Muscle of leg (tissue), 11 donors: ENCODE results near the gene CEP85L. TPM values are rescaled to one million over a fixed set of nuclear protein-coding genes. Genes with fewer than 3 reads are reported as not detected.

ENCODE experiments used
- DNase-seq: peaks from one replicate; pipeline ENCODE4 v3.0.0; 2013
- H3K27ac ChIP-seq: one replicate; pipeline ENCODE4 v1.5.1; 2013; ENCODE audit warnings: mild to moderate bottlenecking, low read length, control low read depth
- H3K27me3 ChIP-seq: one replicate; pipeline ENCODE4 v1.6.1; 2013; ENCODE audit warnings: low read length; ENCODE audit not compliant: control insufficient read depth, insufficient read depth
- H3K36me3 ChIP-seq: one replicate; pipeline ENCODE4 v1.6.1; 2013; ENCODE audit warnings: low read length; ENCODE audit not compliant: control insufficient read depth, insufficient read depth
- H3K4me1 ChIP-seq: one replicate; pipeline ENCODE4 v1.6.1; 2013; ENCODE audit warnings: low read length; ENCODE audit not compliant: control insufficient read depth, insufficient read depth
- H3K4me3 ChIP-seq: one replicate; pipeline ENCODE4 v1.5.1; 2013; ENCODE audit warnings: low read length, control low read depth
- H3K9me3 ChIP-seq: replicated peaks from 2 replicates; pipeline ENCODE4 v1.6.1; 2013; ENCODE audit warnings: low read depth, low read length; ENCODE audit not compliant: control insufficient read depth
- WGBS: methylation state at CpG from one replicate; pipeline ENCODE4 v1.1.5; 2013; ENCODE audit warnings: missing lambda C conversion rate; ENCODE audit not compliant: insufficient coverage; 5-methylcytosine and 5-hydroxymethylcytosine counted together
- polyA plus RNA-seq, 8 donors: library from polyadenylated mRNA; unstranded; fragments of 120-200 nt; gene quantifications; one replicate each; pipeline versions ENCODE4 v1.2.1 to v1.2.3, GENCODE V29; 2013; ENCODE audit warnings: inconsistent platforms in 1 of 8, low replicate concordance in 1 of 8; ENCODE audit not compliant: insufficient read length in 8 of 8, insufficient read depth in 1 of 8
- total RNA-seq: library from RNA; stranded (reverse); fragments of 120-200 nt; gene quantifications from one replicate; pipeline ENCODE4 v1.2.4, GENCODE V29; 2013

The CEP85L gene
- total and polyA plus RNA-seq, 9 donors = 12.2 to 41.9 (median 14.7) TPM

DNA sequence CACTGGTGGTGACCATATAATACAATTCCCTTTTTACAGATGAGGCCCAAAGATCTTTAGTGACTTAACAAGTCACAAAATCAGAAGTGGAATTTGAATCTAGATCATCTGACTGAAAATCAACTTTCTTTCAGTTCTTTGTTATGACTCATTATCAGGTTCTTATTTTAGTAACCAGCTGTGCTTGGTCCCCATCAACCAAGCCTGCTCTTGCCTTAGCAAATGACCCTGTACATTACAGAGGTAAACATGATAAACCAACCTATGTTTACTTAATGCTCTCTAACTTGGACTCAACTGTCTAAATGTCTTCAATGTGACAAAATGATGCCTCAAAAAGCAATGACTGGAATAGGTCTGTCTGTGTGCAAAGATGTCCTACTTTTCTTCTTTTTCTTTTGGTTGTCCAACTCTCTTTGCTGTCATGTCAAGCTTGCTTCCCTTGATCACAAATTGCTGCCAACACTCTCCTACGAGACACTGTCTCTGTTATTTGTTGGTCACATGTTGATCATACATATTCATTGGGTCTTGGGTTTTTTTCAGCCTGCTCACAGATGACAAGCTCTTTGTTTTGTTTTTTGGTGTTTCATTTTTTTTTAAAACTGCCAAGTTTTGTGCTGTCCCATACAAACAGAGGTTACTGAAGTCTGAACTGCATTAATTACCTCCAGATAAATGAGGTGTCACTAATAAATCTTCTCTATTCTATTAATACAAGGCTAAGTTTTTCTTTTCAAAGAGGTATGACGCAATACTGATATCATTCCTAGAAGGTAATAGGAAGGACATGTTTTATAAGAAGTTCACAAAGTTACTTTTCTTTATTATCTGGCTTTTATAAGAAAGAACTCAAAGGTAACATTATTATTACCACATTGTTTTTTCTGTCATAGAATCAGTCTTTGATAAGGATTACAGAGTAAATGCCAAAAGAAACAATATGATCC lies 165.5 kb downstream of the CEP85L start:
- Histone ChIP-seq H3K36me3 (peaks cover 18% of the 10 kb centered on the region), H3K4me3 (no peak overlapping the region), H3K27me3 (no peaks in the 10 kb centered on the region), H3K4me1 (no peaks in the 10 kb centered on the region), H3K9me3 (peaks cover 13% of the 10 kb centered on the region), H3K27ac (no peak overlapping the region)
- no peak for DNase-seq
- no CpG with 5 or more reads among the region's 2 CpGs for WGBS

DNA sequence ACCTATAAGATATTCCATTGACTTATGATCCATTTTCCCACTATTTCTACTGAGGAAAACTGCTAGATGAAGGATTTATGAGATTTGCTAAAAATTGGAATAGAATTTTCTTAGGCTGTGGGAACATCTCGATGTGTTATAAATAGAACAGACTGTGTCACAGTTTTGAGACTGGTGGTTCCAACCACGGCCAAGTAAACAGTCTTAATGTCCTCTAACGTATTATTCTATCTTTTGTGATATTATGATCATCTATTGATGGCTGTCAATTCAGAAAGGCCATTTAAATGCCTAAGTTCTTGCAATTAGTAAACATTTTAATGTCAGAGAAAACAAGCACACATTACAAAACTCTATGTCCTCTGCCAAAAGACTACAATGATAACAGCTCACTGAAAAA lies 174.8 kb downstream of the CEP85L start:
- no peak for DNase-seq
- H3K36me3 ChIP-seq = peaks cover 10% of the 10 kb centered on the region
- H3K27ac ChIP-seq = no peak overlapping the region
- no peaks in the 10 kb centered on the region for H3K9me3 ChIP-seq
- H3K27me3 ChIP-seq = no peaks in the 10 kb centered on the region
- no peak overlapping the region for H3K4me3 ChIP-seq
- no peaks in the 10 kb centered on the region for H3K4me1 ChIP-seq
- no CpG with 5 or more reads among the region's 3 CpGs for WGBS

DNA sequence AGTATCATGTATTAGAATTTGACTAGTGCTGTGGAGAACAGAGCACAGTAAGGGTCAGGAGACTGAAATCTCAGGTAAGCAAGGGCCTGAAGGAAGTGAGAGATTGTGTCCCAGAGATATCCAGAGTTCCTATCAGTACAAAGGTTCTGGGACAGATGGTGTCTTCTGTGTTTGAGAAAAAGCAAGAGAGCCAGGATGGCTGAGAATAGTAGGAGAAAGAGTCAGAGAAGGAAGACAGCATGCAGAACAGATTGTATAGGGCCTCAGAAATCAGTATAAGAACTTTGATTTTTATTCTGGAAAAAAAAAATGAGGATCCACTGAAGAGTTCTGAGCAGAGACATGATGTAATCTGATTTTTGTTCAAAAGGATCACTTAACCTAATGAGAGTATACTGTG lies 178.1 kb downstream of the CEP85L start:
- Histone ChIP-seq H3K27me3 (no peaks in the 10 kb centered on the region), H3K27ac (no peak overlapping the region), H3K36me3 (peaks cover 10% of the 10 kb centered on the region), H3K9me3 (no peaks in the 10 kb centered on the region), H3K4me3 (no peak overlapping the region), H3K4me1 (no peaks in the 10 kb centered on the region)
- no peak for DNase-seq

DNA sequence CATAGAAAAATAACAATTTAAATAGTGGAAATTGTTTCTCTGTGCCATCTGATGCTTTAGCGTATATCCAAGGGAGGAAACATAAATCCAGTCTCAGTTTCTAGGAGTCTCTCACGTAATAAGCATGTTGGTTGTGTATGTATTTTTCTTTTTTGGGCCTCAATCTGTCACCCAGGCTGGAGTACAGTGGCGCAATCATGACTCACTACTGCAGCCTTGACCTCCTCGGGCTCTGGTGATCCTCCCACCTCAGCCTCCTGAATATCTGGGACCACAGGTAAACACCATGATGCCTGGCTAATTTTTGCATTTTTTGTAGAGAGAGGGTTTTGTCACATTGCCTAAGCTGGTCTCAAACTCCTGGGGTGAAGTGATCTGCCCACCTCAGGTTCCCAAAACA lies 181.9 kb downstream of the CEP85L start:
- WGBS = no CpG with 5 or more reads among the region's 4 CpGs
- Histone ChIP-seq H3K27me3 (no peaks in the 10 kb centered on the region), H3K27ac (no peak overlapping the region), H3K4me1 (no peaks in the 10 kb centered on the region), H3K36me3 (peaks cover 21% of the 10 kb centered on the region), H3K4me3 (no peak overlapping the region), H3K9me3 (no peaks in the 10 kb centered on the region)
- no peak for DNase-seq

DNA sequence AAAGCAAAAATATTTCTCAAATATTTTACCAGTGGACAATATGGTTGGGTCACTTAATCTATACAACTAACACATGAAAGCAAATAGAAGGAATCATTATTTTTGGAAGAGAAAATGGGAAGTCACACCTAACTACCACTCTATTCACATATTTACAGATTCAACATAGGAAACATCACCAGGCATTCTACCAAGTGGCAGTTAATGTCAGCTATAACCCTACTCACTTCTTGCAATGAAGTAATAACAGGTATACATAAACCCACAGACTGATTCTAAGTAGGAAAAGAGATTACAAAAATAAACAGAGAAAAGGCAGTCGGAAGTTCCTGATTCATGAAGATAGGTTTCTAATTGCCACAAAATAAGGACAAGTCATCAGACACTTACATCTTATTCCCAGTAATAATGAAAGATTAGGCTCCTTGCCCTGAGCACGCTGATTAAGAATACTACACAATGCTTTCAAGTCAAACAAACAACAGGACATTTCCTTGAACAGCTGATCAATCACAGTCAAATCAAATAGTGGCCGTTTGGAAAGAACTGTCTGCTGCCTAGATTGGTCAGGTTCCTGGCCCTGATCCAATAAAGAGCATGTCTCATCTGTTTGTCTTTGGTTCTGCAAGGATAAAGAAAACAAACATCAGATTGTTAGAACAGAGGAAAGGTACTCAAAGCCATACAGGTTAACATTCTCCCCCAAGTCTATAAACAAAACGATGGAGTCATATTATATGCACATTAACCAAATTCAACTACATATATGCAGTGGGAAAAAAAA lies 182.5 kb downstream of the CEP85L start:
- H3K9me3 ChIP-seq = no peaks in the 10 kb centered on the region
- H3K27me3 ChIP-seq = no peaks in the 10 kb centered on the region
- no peak overlapping the region for H3K27ac ChIP-seq
- no peaks in the 10 kb centered on the region for H3K4me1 ChIP-seq
- H3K36me3 ChIP-seq = peaks cover 21% of the 10 kb centered on the region
- H3K4me3 ChIP-seq = no peak overlapping the region
- 71% methylated on average over 1 of the region's 4 CpGs for WGBS
- no peak for DNase-seq

DNA sequence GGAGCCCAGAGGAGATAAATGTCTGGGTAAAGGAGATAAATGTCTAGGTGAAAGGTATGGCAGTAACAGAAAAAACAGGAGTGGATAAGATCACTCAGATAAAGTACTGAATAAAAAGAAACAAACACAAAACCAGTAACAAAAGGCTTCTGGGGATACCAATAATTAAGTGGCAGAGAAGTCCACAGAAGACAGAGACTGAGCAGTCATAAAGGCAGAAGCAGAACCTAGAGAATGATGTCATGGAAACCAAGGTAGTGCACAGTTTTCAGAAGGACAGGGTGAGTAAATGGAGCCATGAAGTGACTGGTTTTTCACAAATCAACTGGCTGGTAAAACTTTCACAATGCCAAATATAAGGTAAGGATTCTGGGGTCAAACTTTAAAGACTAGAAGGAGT lies 184.2 kb downstream of the CEP85L start:
- H3K36me3 ChIP-seq = peaks cover 21% of the 10 kb centered on the region
- no peak overlapping the region for H3K27ac ChIP-seq
- no peak overlapping the region for H3K4me3 ChIP-seq
- no peaks in the 10 kb centered on the region for H3K4me1 ChIP-seq
- no peak for DNase-seq
- no peaks in the 10 kb centered on the region for H3K9me3 ChIP-seq
- H3K27me3 ChIP-seq = no peaks in the 10 kb centered on the region

DNA sequence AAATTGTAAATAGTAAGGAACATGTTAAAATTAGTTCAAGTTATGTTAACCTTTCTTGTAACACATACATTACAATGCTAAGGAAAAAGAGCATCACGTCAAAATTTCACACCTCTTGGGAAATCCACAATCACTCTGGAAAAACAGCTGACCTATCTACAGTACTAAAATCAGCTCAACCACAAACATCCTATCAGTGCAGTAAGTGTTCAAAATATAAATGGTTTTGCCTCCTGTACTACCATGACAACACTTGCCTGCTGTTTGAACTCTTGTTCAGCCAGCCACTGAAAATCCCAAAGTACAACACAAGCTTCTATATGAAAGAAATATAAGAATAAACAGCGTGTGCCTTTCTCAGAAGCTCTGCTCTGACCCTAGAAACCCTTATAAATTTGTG lies 186.8 kb downstream of the CEP85L start:
- Histone ChIP-seq H3K4me3 (no peak overlapping the region), H3K36me3 (peaks cover 22% of the 10 kb centered on the region), H3K27me3 (no peaks in the 10 kb centered on the region), H3K4me1 (no peaks in the 10 kb centered on the region), H3K27ac (no peak overlapping the region), H3K9me3 (no peaks in the 10 kb centered on the region)
- no CpG with 5 or more reads among the region's 2 CpGs for WGBS
- no peak for DNase-seq

DNA sequence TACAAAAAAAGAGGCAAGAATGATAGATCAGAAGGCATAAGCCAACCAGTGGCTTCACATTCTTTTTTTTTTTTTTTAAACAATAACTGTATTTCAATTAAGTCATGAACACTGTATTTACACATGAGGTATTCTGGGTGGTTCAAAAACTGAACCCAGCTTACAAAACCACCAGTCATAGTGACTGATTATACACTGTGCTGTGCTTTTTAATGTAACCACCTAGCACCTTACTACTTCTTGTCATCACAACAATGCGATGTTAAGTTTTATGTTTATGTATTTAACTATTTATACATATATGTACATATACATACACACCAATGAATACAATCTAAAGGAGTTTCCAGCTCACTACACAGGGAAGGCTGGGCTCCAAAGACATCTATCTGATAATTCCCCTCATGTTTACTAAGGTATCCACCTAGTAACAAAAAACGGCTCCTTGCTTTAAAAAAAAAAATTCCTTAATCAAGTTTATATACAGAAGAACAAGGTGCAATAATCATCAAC lies 190.4 kb downstream of the CEP85L start:
- no peak overlapping the region for H3K4me3 ChIP-seq
- H3K27ac ChIP-seq = no peak overlapping the region
- DNase-seq = no peak
- no peaks in the 10 kb centered on the region for H3K27me3 ChIP-seq
- peaks cover 9% of the 10 kb centered on the region for H3K36me3 ChIP-seq
- no peaks in the 10 kb centered on the region for H3K9me3 ChIP-seq
- no peaks in the 10 kb centered on the region for H3K4me1 ChIP-seq
- WGBS = no CpG with 5 or more reads among the region's 2 CpGs

DNA sequence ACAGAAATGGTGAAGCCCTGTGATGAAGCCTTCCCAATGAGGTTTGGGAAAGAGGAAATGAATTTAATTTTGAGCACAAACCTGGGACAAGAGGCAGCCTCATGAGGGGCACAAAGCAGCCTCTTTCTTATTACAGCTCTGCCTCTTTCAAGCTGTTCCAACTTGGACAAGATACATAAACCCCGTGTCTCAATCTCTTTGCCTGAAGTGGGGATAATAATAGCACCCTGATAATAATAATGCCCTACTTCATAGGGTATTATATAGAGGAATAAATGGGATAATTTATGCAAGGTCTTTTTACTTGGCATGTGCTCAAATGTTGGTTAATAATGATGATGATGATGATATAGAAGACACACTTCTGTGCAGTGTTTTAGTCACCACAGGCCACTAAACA lies 194.4 kb downstream of the CEP85L start:
- Histone ChIP-seq H3K4me3 (no peak overlapping the region), H3K4me1 (no peaks in the 10 kb centered on the region), H3K27ac (no peak overlapping the region), H3K9me3 (peaks cover 24% of the 10 kb centered on the region), H3K27me3 (no peaks in the 10 kb centered on the region), H3K36me3 (peaks cover 3% of the 10 kb centered on the region)
- DNase-seq = no peak
- no CpG with 5 or more reads among the region's 1 CpG for WGBS

DNA sequence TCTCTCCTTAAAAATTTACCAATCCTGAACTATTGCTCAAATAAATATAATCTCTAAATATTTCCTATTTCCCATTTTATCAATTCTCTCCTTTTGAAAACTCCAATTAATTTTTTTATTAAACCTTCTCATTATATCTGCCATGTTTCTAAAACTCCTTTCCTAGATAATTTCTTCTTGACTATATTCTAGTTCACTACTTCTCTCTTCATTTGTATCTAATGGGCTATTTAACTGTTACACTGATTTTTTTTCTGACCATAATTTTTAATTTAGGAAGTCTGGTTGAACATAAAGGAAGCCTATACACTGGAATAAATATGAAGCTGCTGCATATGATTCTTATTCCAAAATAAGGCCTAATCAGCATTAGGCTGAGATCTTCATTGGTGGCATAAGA lies 199.6 kb downstream of the CEP85L start:
- Histone ChIP-seq H3K27ac (no peak overlapping the region), H3K9me3 (peaks cover 35% of the 10 kb centered on the region), H3K4me1 (no peaks in the 10 kb centered on the region), H3K36me3 (no peaks in the 10 kb centered on the region), H3K27me3 (no peaks in the 10 kb centered on the region), H3K4me3 (no peak overlapping the region)
- DNase-seq = no peak
